Upper lobe of left lung (tissue), 6 donors: ENCODE data around the gene CD1E. TPM values are rescaled to one million over a fixed set of nuclear protein-coding genes. Genes with fewer than 3 reads are reported as not detected.

Experiments used
- ATAC-seq, 2 donors: fragments of 200-7000 bp; cut with Tn5 transposase; one replicate each; pipeline ENCODE4 v1.9.1; 2022; ENCODE audit warnings: mild to moderate bottlenecking in 2 of 2, moderate library complexity in 2 of 2; ENCODE audit not compliant: low FRiP score in 2 of 2
- DNase-seq, 2 donors: peaks; one replicate each; pipeline ENCODE4 v3.0.0-alpha.2; 2019 to 2020
- H3K27ac ChIP-seq, 4 donors: fragments of 200-600 bp; sonication (generic); one replicate each; pipeline ENCODE4 v1.5.1; 2016 to 2019
- H3K27me3 ChIP-seq, 4 donors: fragments of 200-600 bp; sonication (generic); one replicate each; pipeline ENCODE4 v1.5.1; 2017 to 2019
- H3K36me3 ChIP-seq, 4 donors: fragments of 200-600 bp; sonication (generic); one replicate each; pipeline ENCODE4 v1.5.1; 2016 to 2019
- H3K4me1 ChIP-seq, 4 donors: fragments of 200-600 bp; sonication (generic); one replicate each; pipeline ENCODE4 v1.5.1; 2018 to 2019
- H3K4me3 ChIP-seq, 4 donors: fragments of 200-600 bp; sonication (generic); one replicate each; pipeline ENCODE4 v1.5.1; 2017 to 2019; ENCODE audit warnings: mild to moderate bottlenecking in 2 of 4, moderate library complexity in 1 of 4
- H3K9me3 ChIP-seq, 4 donors: fragments of 200-600 bp; sonication (generic); one replicate each; pipeline ENCODE4 v1.5.1; 2018 to 2019
- CTCF ChIP-seq, 6 experiments: fragments of 450-650 bp in 4 of 6; fragments of 200-600 bp in 2 of 6; sonication (generic) in 2 of 6; IDR thresholded peaks; one replicate each; pipeline ENCODE4 v1.5.1; 2016 to 2019; ENCODE audit warnings: antibody characterized with exemption in 6 of 6
- EP300 ChIP-seq, 4 donors: sonication (generic); formaldehyde crosslinking; IDR thresholded peaks; one replicate each; pipeline ENCODE4 v1.5.1; 2017; ENCODE audit warnings: antibody characterized with exemption in 4 of 4, control low read depth in 2 of 4
- POLR2A ChIP-seq, 4 donors: fragments of 450-650 bp; IDR thresholded peaks; one replicate each; pipeline ENCODE4 v1.5.1; 2016 to 2017; ENCODE audit warnings: antibody characterized with exemption in 4 of 4, mild to moderate bottlenecking in 2 of 4
- POLR2AphosphoS5 ChIP-seq, 2 donors: sonication (generic); formaldehyde crosslinking; IDR thresholded peaks; one replicate each; pipeline ENCODE4 v1.5.1; 2017; ENCODE audit warnings: antibody characterized with exemption in 2 of 2
- WGBS, 2 donors: methylation state at CpG; one replicate each; pipeline ENCODE4 v1.1.5; 2017 to 2018; 5-methylcytosine and 5-hydroxymethylcytosine counted together
- total RNA-seq, 6 donors: library from RNA; depleted of rRNA in 4 of 6; stranded (reverse); fragments of >200 nt in 4 of 6; gene quantifications; one replicate each; pipeline versions ENCODE4 v1.1.0 to v1.2.1, GENCODE V29; 2016 to 2021
- donor health status: DM: no; HTN: no; CAD: no; lungs with moderate emphysema.
- donor health status: DM: no; HTN: yes; CAD: no; lungs with severe emphysema.

CD1E gene
- total RNA-seq, 6 donors from 2014 or later: 2.1 to 4.0 TPM; not detected in 4

GRCh38 chr1:158331106-158331425 lies 22.6 kb upstream of the CD1E start:
- H3K4me3 ChIP-seq: no peak overlapping the region
- ATAC-seq (no peak), DNase-seq (no peak)
- H3K4me1 ChIP-seq: no peaks in the 10 kb centered on the region
- no peaks in the 10 kb centered on the region for H3K9me3 ChIP-seq
- TF ChIP-seq POLR2A (IDR thresholded peaks at IDR 0.05) (no peak), CTCF (IDR thresholded peaks at IDR 0.05) (no peak), POLR2AphosphoS5 (IDR thresholded peaks at IDR 0.05) (no peak)
- no peaks in the 10 kb centered on the region for H3K27me3 ChIP-seq
- 92 to 96% methylated on average over 1 of the region's 1 CpG for WGBS, 2 donors
- H3K27ac ChIP-seq: no peak overlapping the region
- no peaks in the 10 kb centered on the region for H3K36me3 ChIP-seq

- H3K27ac ChIP-seq: no peak within 1 kb of the TSS
- H3K4me1 ChIP-seq: no peaks in the 10 kb centered on the region
- TF ChIP-seq EP300 (IDR thresholded peaks at IDR 0.05): no peak
- no peak for TF ChIP-seq CTCF (IDR thresholded peaks at IDR 0.05)
- no peak for TF ChIP-seq POLR2AphosphoS5 (IDR thresholded peaks at IDR 0.05)
- TF ChIP-seq POLR2A (IDR thresholded peaks at IDR 0.05): no peak
- no peak within 1 kb of the TSS for H3K4me3 ChIP-seq
- no peaks in the 10 kb centered on the region for H3K27me3 ChIP-seq
- DNase-seq: no peak
- H3K9me3 ChIP-seq: no peaks in the 10 kb centered on the region
- no peaks in the 10 kb centered on the region for H3K36me3 ChIP-seq
- no peak for ATAC-seq
- WGBS, 2 donors: 80 to 83% methylated on average over 2 of the region's 2 CpGs
Measured at GRCh38 chr1:158331481-158332150, 22.1 kb upstream of the CD1E start, which contains the start of gene CD1B. Gene CD1B (minus strand): TSS chr1:158331531. CDS start chr1:158331423, 108 bp downstream.

GRCh38 chr1:158333405-158334155 lies 20.1 kb upstream of the CD1E start:
- H3K27me3 ChIP-seq: no peaks in the 10 kb centered on the region
- no peak overlapping the region for H3K27ac ChIP-seq
- TF ChIP-seq POLR2AphosphoS5 (IDR thresholded peaks at IDR 0.05) (no peak), CTCF (IDR thresholded peaks at IDR 0.05) (no peak), EP300 (IDR thresholded peaks at IDR 0.05) (no peak), POLR2A (IDR thresholded peaks at IDR 0.05) (no peak)
- no peaks in the 10 kb centered on the region for H3K4me1 ChIP-seq
- no peaks in the 10 kb centered on the region for H3K9me3 ChIP-seq
- H3K36me3 ChIP-seq: no peaks in the 10 kb centered on the region
- DNase-seq (no peak), ATAC-seq (no peak)
- H3K4me3 ChIP-seq: no peak overlapping the region
- WGBS, 2 donors: 67 to 69% methylated on average over 8 of the region's 8 CpGs

- WGBS, 2 donors: 43 to 62% methylated on average over 2 of the region's 2 CpGs
- DNase-seq (no peak), ATAC-seq (no peak)
- Histone ChIP-seq H3K27me3 (no peaks in the 10 kb centered on the region), H3K27ac (no peak overlapping the region), H3K4me1 (no peaks in the 10 kb centered on the region), H3K36me3 (no peaks in the 10 kb centered on the region), H3K9me3 (no peaks in the 10 kb centered on the region), H3K4me3 (no peak overlapping the region)
- TF ChIP-seq EP300 (IDR thresholded peaks at IDR 0.05): no peak
- TF ChIP-seq POLR2A (IDR thresholded peaks at IDR 0.05): no peak
- TF ChIP-seq POLR2AphosphoS5 (IDR thresholded peaks at IDR 0.05): no peak
- no peak for TF ChIP-seq CTCF (IDR thresholded peaks at IDR 0.05)
Measured at GRCh38 chr1:158334526-158335212, 19.0 kb upstream of the CD1E start.
